Measurements from ENCODE around the gene UBE2E3.

DNA sequence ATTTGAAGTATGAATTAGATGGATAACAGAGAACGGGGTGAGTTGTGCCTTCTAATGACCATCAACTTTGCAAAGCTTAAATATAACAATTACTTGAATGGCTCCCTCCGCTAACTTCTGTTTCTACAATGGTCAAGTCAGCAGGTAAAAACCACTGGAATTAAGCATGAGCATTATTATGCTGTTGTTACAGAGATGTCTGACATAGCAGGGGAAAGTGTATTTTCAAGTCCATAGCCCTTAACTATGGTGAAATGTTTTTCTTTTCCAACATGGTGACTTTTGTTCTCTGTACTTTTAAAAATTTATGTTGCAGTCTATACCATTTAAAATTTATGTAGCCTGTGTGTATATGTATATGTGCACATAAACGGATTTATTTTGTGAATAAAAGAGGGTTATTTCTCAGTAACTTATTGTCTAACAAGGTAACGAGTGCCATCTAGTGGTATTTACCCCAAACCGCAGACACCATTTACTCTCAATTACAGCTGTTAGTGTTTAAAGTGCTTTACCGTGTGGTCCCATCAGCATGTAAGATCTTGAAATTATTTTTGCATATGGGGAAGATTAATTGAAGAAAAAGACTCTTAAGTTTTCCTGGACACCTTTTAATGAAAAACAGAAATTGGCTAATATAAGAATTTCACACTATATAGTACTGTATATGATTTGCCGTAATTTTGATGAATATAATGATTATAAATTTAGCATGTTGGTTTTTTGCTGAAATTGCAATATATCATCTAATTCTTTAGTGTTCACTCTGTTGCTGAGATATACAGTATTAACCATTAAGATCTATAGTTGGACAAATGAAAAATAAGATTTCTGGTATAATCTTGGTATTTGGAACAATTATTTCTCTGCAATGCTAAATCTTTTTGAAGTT, 78.2 kb downstream of the UBE2E3 start:
- TF ChIP-seq CTCF (conservative IDR thresholded peaks at IDR 0.05): peak; percentile 99
- no peak for TF ChIP-seq EZH2 (IDR thresholded peaks at IDR 0.05; ENCODE audit: low read depth)

Data from PC-9 (cell line).